ENCODE results near the gene CDK5RAP2.

- TF ChIP-seq CTCF (IDR thresholded peaks at IDR 0.05) (no peak), POLR2A (IDR thresholded peaks at IDR 0.05) (no peak)
Measured at GRCh38 chr9:120382453-120382852, 197.5 kb downstream of the CDK5RAP2 start.
